ENCODE data around the gene WDR82.

DNA sequence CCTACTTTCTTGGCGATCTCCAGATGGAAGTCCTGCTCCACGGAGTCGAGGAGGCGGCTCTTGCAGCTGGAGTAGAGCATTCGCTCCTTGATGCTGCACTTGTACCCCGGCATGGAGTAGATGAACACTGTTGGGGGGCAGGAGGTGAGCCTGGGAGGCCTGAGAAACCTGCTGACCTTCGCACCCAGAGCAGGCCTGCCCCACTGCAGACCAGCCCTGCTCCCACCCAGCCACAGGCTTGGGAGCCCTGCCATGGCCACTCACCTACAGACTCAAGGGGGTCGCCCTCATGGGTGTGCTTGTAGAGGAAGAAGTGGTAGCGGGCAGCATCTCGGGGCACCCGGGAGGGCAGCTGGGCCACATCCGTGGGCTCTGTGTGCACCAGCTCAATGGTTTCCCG lies 48.8 kb downstream of the WDR82 start:
- TF ChIP-seq POLR2A (IDR thresholded peaks at IDR 0.05; ENCODE audit: extremely low read depth, insufficient read length): no peak
- TF ChIP-seq, protein P1, sequence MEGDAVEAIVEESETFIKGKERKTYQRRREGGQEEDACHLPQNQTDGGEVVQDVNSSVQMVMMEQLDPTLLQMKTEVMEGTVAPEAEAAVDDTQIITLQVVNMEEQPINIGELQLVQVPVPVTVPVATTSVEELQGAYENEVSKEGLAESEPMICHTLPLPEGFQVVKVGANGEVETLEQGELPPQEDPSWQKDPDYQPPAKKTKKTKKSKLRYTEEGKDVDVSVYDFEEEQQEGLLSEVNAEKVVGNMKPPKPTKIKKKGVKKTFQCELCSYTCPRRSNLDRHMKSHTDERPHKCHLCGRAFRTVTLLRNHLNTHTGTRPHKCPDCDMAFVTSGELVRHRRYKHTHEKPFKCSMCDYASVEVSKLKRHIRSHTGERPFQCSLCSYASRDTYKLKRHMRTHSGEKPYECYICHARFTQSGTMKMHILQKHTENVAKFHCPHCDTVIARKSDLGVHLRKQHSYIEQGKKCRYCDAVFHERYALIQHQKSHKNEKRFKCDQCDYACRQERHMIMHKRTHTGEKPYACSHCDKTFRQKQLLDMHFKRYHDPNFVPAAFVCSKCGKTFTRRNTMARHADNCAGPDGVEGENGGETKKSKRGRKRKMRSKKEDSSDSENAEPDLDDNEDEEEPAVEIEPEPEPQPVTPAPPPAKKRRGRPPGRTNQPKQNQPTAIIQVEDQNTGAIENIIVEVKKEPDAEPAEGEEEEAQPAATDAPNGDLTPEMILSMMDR (IDR thresholded peaks at IDR 0.05; ENCODE audit: low read depth, low read length): no peak
- TF ChIP-seq, protein P2, sequence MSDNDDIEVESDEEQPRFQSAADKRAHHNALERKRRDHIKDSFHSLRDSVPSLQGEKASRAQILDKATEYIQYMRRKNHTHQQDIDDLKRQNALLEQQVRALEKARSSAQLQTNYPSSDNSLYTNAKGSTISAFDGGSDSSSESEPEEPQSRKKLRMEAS (IDR thresholded peaks at IDR 0.05; ENCODE audit: low read depth, low read length): no peak
